OCI-LY7 (cell line): ENCODE results near the gene CRTAP. TPM values are rescaled to one million over a fixed set of nuclear protein-coding genes. Genes with fewer than 3 reads are reported as not detected.

Experiments used
- BruUV-seq: library from RNA; stranded (reverse); fragments of 400-500 nt; replicated peaks from 2 replicates; lab custom pipeline; 2021; lab: Mats Ljungman, UMichigan
- CTCF ChIA-PET: fragments of 300-600 bp; sonication (Branson Sonifier 250); formaldehyde crosslinking; loops from one replicate; lab custom pipeline; 2022; ENCODE audit warnings: antibody characterized with exemption; ENCODE audit not compliant: unreplicated experiment; lab: Charles Lee
- POLR2A ChIA-PET: fragments of 300-600 bp; sonication (Branson Sonifier 250); formaldehyde crosslinking; loops from one replicate; lab custom pipeline; 2022; ENCODE audit warnings: antibody characterized with exemption; lab: Charles Lee
- DNase-seq: peaks from one replicate; pipeline ENCODE4 v3.0.0-alpha.2; 2015; ENCODE audit warnings: low spot score
- H2AFZ ChIP-seq: fragments of 200-600 bp; sonication (generic), shearing (Covaris generic); 2 replicates; pipeline ENCODE4 v1.6.1; 2014; ENCODE audit warnings: mild to moderate bottlenecking, antibody characterized with exemption, low read length, moderate library complexity
- H3K27ac ChIP-seq: fragments of 200-600 bp; sonication (generic); 2 replicates; pipeline ENCODE4 v1.5.1; 2014; ENCODE audit warnings: mixed run types, low read depth, mild to moderate bottlenecking, moderate library complexity, low read length, inconsistent platforms; ENCODE audit not compliant: poor library complexity, severe bottlenecking
- H3K36me3 ChIP-seq: fragments of 200-600 bp; sonication (generic); 2 replicates; pipeline ENCODE4 v1.6.1; 2014; ENCODE audit warnings: mild to moderate bottlenecking, antibody characterized with exemption, low read length, moderate library complexity, mixed read lengths; ENCODE audit not compliant: insufficient read depth
- H3K4me1 ChIP-seq: fragments of 200-600 bp; sonication (generic); 2 replicates; pipeline ENCODE4 v1.5.1; 2014; ENCODE audit warnings: mild to moderate bottlenecking, low read length; ENCODE audit not compliant: insufficient read depth, poor library complexity, severe bottlenecking
- H3K4me2 ChIP-seq: fragments of 200-600 bp; sonication (generic); 2 replicates; pipeline ENCODE4 v1.6.1; 2014; ENCODE audit warnings: mild to moderate bottlenecking, low read length
- H3K4me3 ChIP-seq: fragments of 200-600 bp; sonication (generic); 2 replicates; pipeline ENCODE4 v1.5.1; 2014; ENCODE audit warnings: mild to moderate bottlenecking, low read depth, low read length; ENCODE audit not compliant: poor library complexity, severe bottlenecking
- H3K79me2 ChIP-seq: fragments of 200-600 bp; sonication (generic); 2 replicates; pipeline ENCODE4 v1.6.1; 2016; ENCODE audit warnings: low read depth, mild to moderate bottlenecking, low read length, moderate library complexity, mixed read lengths; ENCODE audit not compliant: insufficient read depth
- H3K9me2 ChIP-seq: fragments of 200-600 bp; sonication (generic); 2 replicates; pipeline ENCODE4 v1.6.1; 2016; ENCODE audit warnings: mild to moderate bottlenecking, low read length, mixed read lengths; ENCODE audit not compliant: insufficient read depth
- H3K9me3 ChIP-seq: fragments of 200-600 bp; sonication (generic); 2 replicates; pipeline ENCODE4 v1.6.1; 2014; ENCODE audit warnings: mild to moderate bottlenecking, mixed run types, low read length, mixed read lengths
- H4K20me1 ChIP-seq: fragments of 200-600 bp; sonication (generic); 2 replicates; pipeline ENCODE4 v1.6.1; 2014; ENCODE audit warnings: mild to moderate bottlenecking, antibody characterized with exemption, low read length, moderate library complexity, mixed read lengths; ENCODE audit not compliant: insufficient read depth
- CTCF ChIP-seq: fragments of 200-600 bp; sonication (generic); conservative IDR thresholded peaks from 2 replicates; pipeline ENCODE4 v1.5.1; 2014; ENCODE audit warnings: mild to moderate bottlenecking, antibody characterized with exemption, low read length, moderate library complexity, mixed read lengths
- EZH2phosphoT487 ChIP-seq: fragments of 200-600 bp; sonication (generic); IDR thresholded peaks from 2 replicates; pipeline ENCODE4 v1.6.1; 2018; ENCODE audit warnings: low read depth, borderline replicate concordance, mild to moderate bottlenecking, mixed run types, antibody characterized with exemption, low read length, moderate library complexity, mixed read lengths
- intact Hi-C: fragments of 100-400 bp; cut with micrococcal nuclease; formaldehyde crosslinking; loops from one replicate; pipeline ENCODE4 v1.10.0; 2022; ENCODE audit not compliant: unreplicated experiment
- total RNA-seq, 2 experiments: library from RNA; depleted of rRNA in 1 of 2; stranded (reverse); fragments of >200 nt in 1 of 2; shearing (Covaris generic) in 1 of 2; gene quantifications; 2 replicates each; pipeline ENCODE4 v1.2.3, GENCODE V29; 2014 to 2022

CRTAP gene
- total RNA-seq, 2 experiments from 2014 or later, result 19.2 to 53.7 TPM

- POLR2A ChIA-PET, result interaction anchor here (0.5 to 0.6 kb wide), 2 partner anchors 37 to 258 kb away, joined by 3 read pairs; no protein-coding TSS in a partner anchor
- Histone ChIP-seq H3K4me1 (no peaks in the 10 kb centered on the region), H4K20me1 (no peaks in the 10 kb centered on the region), H3K4me2 (no peak overlapping the region), H3K27ac (no peak overlapping the region), H3K4me3 (no peak overlapping the region), H3K36me3 (peaks cover 53% of the 10 kb centered on the region), H3K9me3 (no peaks in the 10 kb centered on the region), H3K9me2 (no peaks in the 10 kb centered on the region), H2AFZ (no peak overlapping the region), H3K79me2 (no peaks in the 10 kb centered on the region)
- CTCF ChIA-PET, result interaction anchor here (0.6 kb wide), 1 partner anchor 37 kb away, joined by 3 read pairs; no protein-coding TSS in a partner anchor
- intact Hi-C loops, result loop anchor here (2.0 kb wide), 1 partner anchor 657 kb away; no protein-coding TSS in a partner anchor
- no peak for DNase-seq
- TF ChIP-seq CTCF (no peak), EZH2phosphoT487 (no peak)
- BruUV-seq, result no TSS peak
These were observed 16.3 kb downstream of the CRTAP start for GRCh38 chr3:33130144-33130543.

- H3K4me1 ChIP-seq, result no peaks in the 10 kb centered on the region
- ChIA-PET CTCF (interaction anchor here (0.6 to 1.3 kb wide), 5 partner anchors 16 to 656 kb away, joined by 3 to 4 read pairs (median 3); no protein-coding TSS in a partner anchor), POLR2A (interaction anchor here (0.8 to 1.1 kb wide), 3 partner anchors 11 to 33 kb away, joined by 3 to 4 read pairs (median 3); no protein-coding TSS in a partner anchor)
- peak; percentile 68 for DNase-seq
- H3K36me3 ChIP-seq, result peaks cover 50% of the 10 kb centered on the region
- no peak overlapping the region for H3K4me3 ChIP-seq
- intact Hi-C loops, result loop anchor here (1.0 to 2.0 kb wide), 2 partner anchors 242 to 655 kb away; no protein-coding TSS in a partner anchor
- H3K4me2 ChIP-seq, result no peak overlapping the region
- H3K27ac ChIP-seq, result no peak overlapping the region
- TF ChIP-seq EZH2phosphoT487 (no peak), CTCF (peak; percentile 93)
- BruUV-seq, result no TSS peak
- H2AFZ ChIP-seq, result no peak overlapping the region
- H3K79me2 ChIP-seq, result no peaks in the 10 kb centered on the region
- no peaks in the 10 kb centered on the region for H3K9me2 ChIP-seq
- H3K9me3 ChIP-seq, result no peaks in the 10 kb centered on the region
- H4K20me1 ChIP-seq, result no peaks in the 10 kb centered on the region
These were observed 17.7 kb downstream of the CRTAP start for GRCh38 chr3:33131331-33132018.

- H4K20me1 ChIP-seq, result no peaks in the 10 kb centered on the region
- no peaks in the 10 kb centered on the region for H3K4me1 ChIP-seq
- H3K9me3 ChIP-seq, result no peaks in the 10 kb centered on the region
- CTCF ChIA-PET, result interaction anchor here (0.6 to 1.3 kb wide), 3 partner anchors 64 to 655 kb away, joined by 3 to 4 read pairs (median 4); no protein-coding TSS in a partner anchor
- no peak overlapping the region for H2AFZ ChIP-seq
- POLR2A ChIA-PET, result interaction anchor here (0.8 to 1.1 kb wide), 3 partner anchors 12 to 34 kb away, joined by 3 to 4 read pairs (median 3); no protein-coding TSS in a partner anchor
- H3K4me2 ChIP-seq, result no peak overlapping the region
- peaks cover 52% of the 10 kb centered on the region for H3K36me3 ChIP-seq
- DNase-seq, result no peak
- H3K27ac ChIP-seq, result no peak overlapping the region
- H3K4me3 ChIP-seq, result no peak overlapping the region
- no peaks in the 10 kb centered on the region for H3K79me2 ChIP-seq
- no peak for TF ChIP-seq CTCF
- no peak for TF ChIP-seq EZH2phosphoT487
- no peaks in the 10 kb centered on the region for H3K9me2 ChIP-seq
- intact Hi-C loops, result no loop called here
- BruUV-seq, result no TSS peak
These were observed 18.2 kb downstream of the CRTAP start for GRCh38 chr3:33132019-33132360.
